ENCODE results near the gene BUB3. TPM values are rescaled to one million over a fixed set of nuclear protein-coding genes. Genes with fewer than 3 reads are reported as not detected.
A peak's percentile ranks its signal among the peaks of the same experiment; 100 is the strongest.

BUB3 gene
- total and polyA plus RNA-seq, 2 of the 13 experiments (the other 11 are each of a cell fraction or from before 2014, with no cell fraction given), result 174 to 188 TPM

GRCh38 chr10:123140164-123140982, 13.8 kb upstream of the BUB3 start (continued):
- TF ChIP-seq GATAD2A (CRISPR knock-in tag; IDR thresholded peaks at IDR 0.05), result no peak
- no peak for TF ChIP-seq HNF1B (CRISPR knock-in tag; IDR thresholded peaks at IDR 0.05)
- TF ChIP-seq ZNF430 (CRISPR knock-in tag; IDR thresholded peaks at IDR 0.05), result no peak
- TF ChIP-seq REPIN1 (CRISPR knock-in tag; IDR thresholded peaks at IDR 0.05; ENCODE audit: borderline replicate concordance, low read depth), result no peak
- no peak for TF ChIP-seq KLF16 (CRISPR knock-in tag; IDR thresholded peaks at IDR 0.05)
- TF ChIP-seq, protein P1, sequence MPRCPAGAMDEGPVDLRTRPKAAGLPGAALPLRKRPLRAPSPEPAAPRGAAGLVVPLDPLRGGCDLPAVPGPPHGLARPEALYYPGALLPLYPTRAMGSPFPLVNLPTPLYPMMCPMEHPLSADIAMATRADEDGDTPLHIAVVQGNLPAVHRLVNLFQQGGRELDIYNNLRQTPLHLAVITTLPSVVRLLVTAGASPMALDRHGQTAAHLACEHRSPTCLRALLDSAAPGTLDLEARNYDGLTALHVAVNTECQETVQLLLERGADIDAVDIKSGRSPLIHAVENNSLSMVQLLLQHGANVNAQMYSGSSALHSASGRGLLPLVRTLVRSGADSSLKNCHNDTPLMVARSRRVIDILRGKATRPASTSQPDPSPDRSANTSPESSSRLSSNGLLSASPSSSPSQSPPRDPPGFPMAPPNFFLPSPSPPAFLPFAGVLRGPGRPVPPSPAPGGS (CRISPR knock-in tag; IDR thresholded peaks at IDR 0.05), result no peak
- TF ChIP-seq ZNF891 (CRISPR knock-in tag; IDR thresholded peaks at IDR 0.05), result no peak
- TF ChIP-seq ZNF546 (CRISPR knock-in tag; conservative IDR thresholded peaks at IDR 0.05), result no peak
- no peak for TF ChIP-seq ZKSCAN8 (CRISPR knock-in tag; IDR thresholded peaks at IDR 0.05; ENCODE audit: borderline replicate concordance)
- no peak for TF ChIP-seq ZNF431 (CRISPR knock-in tag; IDR thresholded peaks at IDR 0.05; ENCODE audit: borderline replicate concordance, low read depth)
- TF ChIP-seq, protein P2, sequence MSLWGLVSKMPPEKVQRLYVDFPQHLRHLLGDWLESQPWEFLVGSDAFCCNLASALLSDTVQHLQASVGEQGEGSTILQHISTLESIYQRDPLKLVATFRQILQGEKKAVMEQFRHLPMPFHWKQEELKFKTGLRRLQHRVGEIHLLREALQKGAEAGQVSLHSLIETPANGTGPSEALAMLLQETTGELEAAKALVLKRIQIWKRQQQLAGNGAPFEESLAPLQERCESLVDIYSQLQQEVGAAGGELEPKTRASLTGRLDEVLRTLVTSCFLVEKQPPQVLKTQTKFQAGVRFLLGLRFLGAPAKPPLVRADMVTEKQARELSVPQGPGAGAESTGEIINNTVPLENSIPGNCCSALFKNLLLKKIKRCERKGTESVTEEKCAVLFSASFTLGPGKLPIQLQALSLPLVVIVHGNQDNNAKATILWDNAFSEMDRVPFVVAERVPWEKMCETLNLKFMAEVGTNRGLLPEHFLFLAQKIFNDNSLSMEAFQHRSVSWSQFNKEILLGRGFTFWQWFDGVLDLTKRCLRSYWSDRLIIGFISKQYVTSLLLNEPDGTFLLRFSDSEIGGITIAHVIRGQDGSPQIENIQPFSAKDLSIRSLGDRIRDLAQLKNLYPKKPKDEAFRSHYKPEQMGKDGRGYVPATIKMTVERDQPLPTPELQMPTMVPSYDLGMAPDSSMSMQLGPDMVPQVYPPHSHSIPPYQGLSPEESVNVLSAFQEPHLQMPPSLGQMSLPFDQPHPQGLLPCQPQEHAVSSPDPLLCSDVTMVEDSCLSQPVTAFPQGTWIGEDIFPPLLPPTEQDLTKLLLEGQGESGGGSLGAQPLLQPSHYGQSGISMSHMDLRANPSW (CRISPR knock-in tag; IDR thresholded peaks at IDR 0.05; ENCODE audit: borderline replicate concordance), result no peak
- TF ChIP-seq ZNF747 (CRISPR knock-in tag; IDR thresholded peaks at IDR 0.05; ENCODE audit: borderline replicate concordance), result peak; percentile 26; the same call in 1 of the 2 replicates
- no peak for TF ChIP-seq ZNF432 (CRISPR knock-in tag; IDR thresholded peaks at IDR 0.05; ENCODE audit: borderline replicate concordance)
- no peak for TF ChIP-seq FOXA3 (CRISPR knock-in tag; IDR thresholded peaks at IDR 0.05)
- no peak for TF ChIP-seq MXD1 (CRISPR knock-in tag; IDR thresholded peaks at IDR 0.05)
- no peak for TF ChIP-seq ZNF350 (CRISPR knock-in tag; IDR thresholded peaks at IDR 0.05; ENCODE audit: borderline replicate concordance, low read depth)
- no peak for TF ChIP-seq ELF1 (CRISPR knock-in tag; IDR thresholded peaks at IDR 0.05)
- TF ChIP-seq, protein P3, sequence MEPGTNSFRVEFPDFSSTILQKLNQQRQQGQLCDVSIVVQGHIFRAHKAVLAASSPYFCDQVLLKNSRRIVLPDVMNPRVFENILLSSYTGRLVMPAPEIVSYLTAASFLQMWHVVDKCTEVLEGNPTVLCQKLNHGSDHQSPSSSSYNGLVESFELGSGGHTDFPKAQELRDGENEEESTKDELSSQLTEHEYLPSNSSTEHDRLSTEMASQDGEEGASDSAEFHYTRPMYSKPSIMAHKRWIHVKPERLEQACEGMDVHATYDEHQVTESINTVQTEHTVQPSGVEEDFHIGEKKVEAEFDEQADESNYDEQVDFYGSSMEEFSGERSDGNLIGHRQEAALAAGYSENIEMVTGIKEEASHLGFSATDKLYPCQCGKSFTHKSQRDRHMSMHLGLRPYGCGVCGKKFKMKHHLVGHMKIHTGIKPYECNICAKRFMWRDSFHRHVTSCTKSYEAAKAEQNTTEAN (CRISPR knock-in tag; conservative IDR thresholded peaks at IDR 0.05), result no peak
- no peak for TF ChIP-seq HNRNPK (IDR thresholded peaks at IDR 0.05; ENCODE audit: low read depth, low read length, poor library complexity, severe bottlenecking)
- TF ChIP-seq, protein P4, sequence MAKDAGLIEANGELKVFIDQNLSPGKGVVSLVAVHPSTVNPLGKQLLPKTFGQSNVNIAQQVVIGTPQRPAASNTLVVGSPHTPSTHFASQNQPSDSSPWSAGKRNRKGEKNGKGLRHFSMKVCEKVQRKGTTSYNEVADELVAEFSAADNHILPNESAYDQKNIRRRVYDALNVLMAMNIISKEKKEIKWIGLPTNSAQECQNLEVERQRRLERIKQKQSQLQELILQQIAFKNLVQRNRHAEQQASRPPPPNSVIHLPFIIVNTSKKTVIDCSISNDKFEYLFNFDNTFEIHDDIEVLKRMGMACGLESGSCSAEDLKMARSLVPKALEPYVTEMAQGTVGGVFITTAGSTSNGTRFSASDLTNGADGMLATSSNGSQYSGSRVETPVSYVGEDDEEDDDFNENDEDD (CRISPR knock-in tag; IDR thresholded peaks at IDR 0.05; ENCODE audit: borderline replicate concordance), result peak; percentile 10; the same call in 1 of the 2 replicates

Measured in HepG2 (cell line).